Renal cortical epithelial cell (primary cell): Measurements from ENCODE around the gene ARHGAP15. TPM values are rescaled to one million over a fixed set of nuclear protein-coding genes. Genes with fewer than 3 reads are reported as not detected.

Source experiments
- DNase-seq: peaks from one replicate; pipeline ENCODE4 v3.0.0-alpha.2; 2011; ENCODE audit warnings: low read depth
- total RNA-seq: library from RNA; depleted of rRNA; stranded (reverse); fragments of >200 nt; gene quantifications from 2 replicates; pipeline ENCODE4 v1.2.3, GENCODE V29; 2014

The ARHGAP15 gene
- total RNA-seq, 1 donor from 2014 or later: not detected

DNA sequence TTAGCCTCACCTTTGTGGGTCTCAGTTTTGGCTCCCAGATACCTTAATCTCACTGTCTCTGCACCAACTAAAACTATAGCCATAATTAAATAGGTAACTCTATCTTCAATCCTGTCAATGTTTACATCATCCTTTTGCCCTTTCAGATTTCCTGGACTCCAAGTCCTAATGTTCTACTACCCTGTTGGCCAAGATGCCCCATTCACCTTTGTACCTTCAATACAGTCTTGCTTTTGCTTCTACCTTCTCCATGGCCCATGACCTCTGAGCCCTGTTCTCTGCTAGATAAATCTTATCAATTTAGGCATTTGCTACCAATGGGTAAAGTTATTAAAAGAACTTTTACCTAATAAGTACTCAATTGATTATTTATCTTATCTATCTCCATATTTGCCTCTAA, 635.5 kb downstream of the ARHGAP15 start:
- DNase-seq: no peak

DNA sequence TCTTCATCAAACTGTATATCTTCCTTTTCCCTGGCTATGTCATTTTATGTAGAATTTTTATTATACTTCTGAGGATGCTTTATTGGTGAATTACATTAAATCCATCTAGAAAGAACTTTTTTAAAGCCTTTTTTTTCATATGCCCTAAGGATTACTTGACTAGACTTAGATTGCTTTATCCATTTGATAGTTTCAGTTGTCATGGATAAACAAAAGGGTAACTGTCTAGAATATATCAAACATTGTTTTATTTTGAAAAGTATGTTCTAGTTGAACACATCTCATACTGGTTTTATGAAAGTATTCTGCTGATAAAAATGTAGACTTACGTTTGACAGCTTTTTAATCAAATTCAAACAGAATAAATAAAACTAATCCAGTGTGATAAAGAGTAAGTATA, 639.8 kb downstream of the ARHGAP15 start:
- no peak for DNase-seq

DNA sequence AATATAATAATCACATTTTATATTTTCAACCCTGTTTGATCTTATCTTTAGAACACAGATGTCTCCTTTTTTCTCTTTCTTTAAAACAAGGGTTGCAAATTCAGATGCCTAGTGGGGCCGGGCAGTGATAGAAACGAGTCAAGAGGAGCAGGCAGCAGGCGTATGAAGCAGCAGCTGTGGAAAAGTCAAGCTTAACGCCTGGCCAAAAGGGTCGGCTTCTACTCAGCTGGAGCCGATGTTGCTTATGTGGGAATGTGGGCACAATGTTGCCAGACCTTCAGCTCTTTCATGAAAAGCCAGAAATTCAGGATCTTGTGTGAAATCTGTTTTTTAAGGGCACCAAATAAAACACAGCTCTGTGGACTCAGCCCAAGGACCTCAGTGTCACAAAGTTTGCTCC, 642.7 kb downstream of the ARHGAP15 start:
- DNase-seq: no peak

DNA sequence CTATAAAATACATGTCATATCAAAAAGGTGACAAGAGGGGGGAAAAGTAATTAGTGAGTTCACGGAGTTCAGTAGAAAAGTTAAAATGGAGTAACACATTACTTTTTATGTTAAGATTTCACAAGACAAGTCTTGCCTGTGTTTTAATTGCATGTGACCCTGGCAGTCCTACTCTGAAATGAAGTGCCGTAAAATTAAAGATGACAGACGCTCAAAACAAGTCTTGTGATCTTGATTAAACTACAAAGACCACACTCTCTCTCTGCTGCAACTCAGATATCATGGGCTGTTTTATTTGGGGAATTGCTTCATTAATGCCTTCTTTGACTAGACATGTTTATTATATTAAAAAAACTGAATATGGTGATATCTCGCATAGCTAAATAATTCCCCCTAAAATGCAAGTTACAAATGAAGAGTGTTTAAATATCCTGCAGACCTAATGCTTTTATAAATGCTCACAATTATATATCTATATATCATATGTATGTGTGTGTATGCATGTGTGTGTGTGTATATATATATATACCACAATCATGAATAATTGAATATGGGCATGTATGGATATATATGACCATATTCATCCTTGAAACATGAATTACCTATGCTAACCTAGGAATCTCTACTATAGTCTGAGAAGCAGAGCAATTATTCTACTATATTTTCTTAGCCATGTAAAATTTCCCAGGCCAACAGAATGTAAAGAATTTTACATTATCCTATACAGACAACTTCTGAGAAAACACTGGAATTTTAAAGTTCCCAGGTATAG, 647.5 kb downstream of the ARHGAP15 start:
- no peak for DNase-seq

DNA sequence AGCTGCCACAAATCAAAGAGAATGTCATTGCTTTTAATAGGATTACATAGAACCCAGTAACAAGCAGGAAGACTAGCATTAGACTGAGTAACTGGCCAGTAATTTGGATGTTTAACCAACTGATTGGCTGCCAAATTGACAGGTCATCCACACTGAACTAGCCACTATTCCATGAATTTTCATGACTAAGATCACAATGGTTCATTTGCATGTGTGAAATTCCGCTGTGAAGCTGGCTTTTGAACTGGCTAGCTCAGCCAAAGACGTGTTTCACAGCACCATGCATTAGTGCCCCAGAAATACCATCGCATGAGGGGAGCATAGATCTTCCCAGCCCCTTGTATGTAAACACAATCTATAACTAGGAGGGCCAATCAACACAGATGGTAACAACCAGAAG, 649.8 kb downstream of the ARHGAP15 start:
- peak; percentile 74 for DNase-seq

DNA sequence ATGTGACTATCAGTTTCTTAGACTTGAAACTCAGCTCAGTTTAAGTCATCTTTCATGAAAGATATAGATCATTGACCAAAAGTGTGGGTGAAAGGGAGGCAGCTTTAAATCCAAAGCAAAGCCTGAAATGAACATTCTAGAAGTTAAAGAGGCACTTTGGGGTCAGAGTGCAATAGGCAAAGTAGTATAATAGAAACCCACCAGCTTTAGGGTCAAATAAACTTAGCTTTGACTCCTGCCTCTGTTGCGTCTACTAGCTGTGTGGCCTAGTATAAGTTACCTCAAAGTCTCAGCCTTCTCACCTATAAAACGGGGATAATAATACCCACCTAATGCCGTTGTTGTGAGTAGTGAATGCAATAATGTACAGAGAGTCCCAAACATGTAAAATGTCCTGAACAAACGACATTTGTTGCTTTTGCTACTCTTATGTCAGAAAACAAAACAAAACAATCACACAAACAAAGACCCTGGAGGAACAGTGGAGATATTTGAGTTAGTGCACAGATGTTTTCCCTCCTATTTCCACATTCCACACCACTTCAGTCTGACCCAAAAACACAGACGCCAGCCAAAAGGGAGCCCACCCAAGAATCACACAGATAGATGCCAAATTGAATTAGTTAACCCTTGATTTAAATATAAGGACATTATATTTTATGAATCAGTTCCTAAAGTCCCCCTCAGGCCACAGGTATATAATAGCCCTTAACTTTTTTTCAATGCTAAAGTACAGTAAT, 657.0 kb downstream of the ARHGAP15 start:
- no peak for DNase-seq

DNA sequence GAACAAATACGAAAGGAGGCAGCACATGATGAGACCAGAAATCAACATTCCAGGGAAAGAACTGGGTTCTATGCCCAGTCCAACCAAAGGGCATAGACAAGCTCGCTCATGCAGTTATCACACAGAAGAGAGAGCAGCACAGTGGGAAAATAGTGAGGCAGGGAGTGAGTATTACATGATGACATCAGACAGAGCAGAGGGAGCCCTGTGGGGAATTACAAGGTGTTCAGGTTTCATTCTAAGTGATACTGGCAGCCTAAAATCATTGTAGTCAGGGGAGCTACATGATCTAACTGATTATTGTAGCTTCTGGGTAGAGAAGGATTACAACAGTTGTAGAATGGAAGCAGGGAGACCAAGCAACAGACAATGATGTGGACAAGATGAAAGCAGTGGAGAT, 658.5 kb downstream of the ARHGAP15 start:
- DNase-seq: no peak

DNA sequence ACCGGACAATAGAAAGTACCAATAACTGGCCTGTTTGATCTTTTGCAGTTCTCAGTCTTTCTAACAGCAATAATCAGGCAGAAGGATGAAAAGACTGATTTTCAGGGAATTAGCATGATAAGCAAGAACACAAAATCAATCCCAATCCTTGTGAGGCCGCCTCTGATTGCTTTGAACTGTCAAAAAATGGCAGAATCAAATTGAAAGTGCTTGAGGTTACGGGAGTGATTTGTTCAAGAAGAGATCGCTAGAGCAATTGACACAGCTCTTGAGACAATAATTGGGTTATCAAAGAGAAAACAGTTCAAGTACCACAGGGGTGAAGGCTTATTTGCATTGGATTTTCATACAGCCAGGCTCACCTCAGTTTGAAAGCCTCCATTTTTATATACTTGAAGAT, 663.4 kb downstream of the ARHGAP15 start:
- no peak for DNase-seq

DNA sequence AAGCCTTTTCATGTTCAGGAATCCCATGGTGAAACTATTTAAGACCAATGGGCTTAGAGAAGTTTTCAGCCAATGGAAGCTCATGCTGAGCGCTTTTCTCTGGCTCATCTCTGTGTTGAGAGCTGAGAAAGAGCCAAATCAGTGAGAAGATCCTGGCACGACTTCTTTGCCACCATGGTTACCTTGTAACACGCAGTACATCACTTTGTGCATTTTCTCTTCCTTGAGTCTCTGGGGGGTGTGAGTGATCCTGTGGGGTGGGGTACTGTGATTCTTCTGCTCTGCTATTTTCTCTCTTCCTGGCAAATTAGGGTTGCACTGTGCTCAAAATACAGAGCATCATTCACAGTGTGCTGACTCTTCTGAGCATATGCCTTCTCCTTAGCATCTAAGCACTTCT, 664.2 kb downstream of the ARHGAP15 start:
- no peak for DNase-seq

DNA sequence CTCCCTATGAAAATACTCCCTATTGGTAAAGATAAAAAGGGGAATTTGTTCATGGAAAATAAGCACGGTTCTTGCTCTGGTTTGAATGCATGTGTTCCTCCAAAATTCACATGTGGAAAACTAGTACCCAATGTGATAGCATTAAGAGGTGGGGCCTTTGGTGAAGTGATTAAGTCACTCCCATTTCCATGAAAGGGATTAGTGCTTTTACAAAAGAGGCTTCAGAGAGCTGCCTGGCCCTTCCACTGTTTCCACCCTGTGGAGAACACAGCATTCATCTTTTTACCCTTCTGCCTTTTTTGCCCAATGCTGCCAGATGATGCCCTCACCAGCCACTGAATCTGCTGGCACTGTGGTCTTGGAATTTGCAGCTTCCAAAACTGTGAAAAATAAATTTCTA, 666.8 kb downstream of the ARHGAP15 start:
- DNase-seq: no peak

DNA sequence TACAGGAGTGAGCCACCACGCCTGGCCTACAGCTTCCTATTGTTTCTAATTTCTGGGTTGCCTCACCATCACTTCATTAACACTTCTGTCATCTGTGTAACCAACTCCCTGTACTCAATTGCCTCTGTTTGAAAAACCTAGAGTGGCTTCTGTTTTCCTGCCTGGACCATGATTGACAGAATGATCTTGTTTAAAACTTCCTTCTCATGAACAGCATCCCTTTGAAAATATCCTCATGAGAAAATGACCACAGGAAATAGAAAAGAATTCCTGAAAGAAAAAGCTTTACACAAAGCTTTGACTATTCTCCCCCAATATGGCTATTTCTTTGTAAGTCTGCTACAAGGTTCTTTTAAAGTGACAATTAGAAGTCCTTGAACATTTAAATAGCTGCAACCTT, 672.3 kb downstream of the ARHGAP15 start:
- no peak for DNase-seq

DNA sequence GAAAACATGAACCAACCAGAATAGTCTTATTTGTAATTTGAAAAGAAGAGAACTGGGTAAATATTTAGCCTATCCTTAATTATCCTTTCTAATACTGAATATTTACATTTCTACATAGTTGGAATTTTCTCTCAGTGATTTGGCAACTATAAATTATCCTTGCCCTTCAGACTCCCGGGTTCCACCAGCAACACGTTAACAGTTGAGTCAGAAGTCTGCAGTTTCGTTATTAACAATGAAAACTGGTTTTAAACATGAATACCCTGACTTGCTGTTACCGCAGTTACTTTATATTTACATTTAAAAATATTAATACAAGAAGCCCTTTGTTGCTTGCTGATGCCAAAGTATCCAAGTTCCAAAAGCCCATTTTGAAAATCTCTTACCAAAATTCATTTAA, 673.0 kb downstream of the ARHGAP15 start:
- peak; percentile 79 for DNase-seq

DNA sequence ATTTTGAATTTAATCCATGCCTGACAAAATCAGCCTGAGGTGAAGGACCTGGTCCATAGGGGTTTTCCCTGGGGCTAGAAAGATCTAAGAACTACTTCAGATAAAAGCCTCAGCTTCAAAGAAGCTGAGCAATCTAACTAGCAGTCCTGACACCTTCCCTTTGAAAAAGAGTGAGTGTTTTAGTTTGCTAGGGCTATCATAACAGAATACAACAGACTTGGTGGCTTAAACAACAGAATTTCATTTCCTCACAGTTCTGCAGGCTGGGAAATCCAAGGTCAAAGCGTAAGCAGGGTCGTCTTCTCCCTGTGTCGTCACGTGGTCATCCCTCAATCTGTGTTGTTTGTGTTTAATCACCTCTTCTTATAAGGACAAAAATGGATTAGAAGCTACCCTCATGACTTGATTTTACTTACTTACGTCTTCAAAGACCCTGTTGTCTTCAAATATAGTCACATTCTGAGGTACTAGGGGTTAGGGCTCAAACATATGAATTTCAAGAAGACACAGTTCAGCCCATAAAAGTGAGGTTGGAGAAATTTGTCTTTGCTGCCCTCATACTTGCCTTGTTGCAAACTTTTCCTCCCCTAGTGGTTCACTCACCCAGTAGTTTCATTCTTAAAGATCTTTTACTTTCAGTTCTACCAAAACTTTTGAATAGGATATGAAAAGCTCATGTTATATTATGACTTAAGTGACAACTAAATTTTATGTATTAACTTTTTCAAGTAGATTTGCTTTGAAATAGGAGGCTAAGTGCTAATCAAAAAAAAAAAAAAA, 673.8 kb downstream of the ARHGAP15 start:
- DNase-seq: no peak

DNA sequence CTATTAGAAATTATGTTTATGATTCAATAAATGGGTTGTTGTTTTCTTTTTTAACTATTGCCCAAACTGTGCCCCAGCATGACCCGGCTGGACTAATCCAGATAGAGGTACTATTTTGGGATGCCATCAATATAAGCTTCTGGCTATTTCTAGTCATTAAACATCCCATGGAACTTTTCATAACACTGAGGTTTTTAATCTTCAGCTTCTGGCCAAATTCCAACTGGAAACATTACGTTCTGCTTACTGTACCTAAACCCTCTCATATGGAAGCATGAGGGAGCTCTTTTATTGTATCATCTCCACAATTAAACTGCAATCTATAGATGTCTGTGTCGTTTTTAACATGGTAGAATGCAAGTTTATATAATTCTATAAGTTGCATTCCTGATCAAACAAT, 674.7 kb downstream of the ARHGAP15 start:
- DNase-seq: no peak

DNA sequence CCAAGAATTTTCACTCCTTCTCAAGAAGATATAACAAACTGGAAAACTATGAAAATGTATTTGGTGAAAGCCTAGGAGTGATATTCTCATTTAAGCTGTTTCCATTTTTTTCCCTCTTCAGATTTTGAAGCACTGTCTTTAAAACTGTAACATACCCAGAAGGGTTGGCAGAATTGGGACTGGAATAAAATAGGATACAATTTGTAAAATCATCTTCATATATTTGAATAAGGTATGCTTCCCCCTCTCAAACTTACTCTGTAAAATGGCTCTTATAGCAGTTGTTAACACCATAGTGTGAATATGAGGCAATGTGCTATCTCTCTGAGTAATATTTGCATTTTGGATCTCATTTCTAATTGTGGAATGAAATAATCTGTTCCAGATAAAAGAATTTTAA, 676.4 kb downstream of the ARHGAP15 start:
- no peak for DNase-seq

DNA sequence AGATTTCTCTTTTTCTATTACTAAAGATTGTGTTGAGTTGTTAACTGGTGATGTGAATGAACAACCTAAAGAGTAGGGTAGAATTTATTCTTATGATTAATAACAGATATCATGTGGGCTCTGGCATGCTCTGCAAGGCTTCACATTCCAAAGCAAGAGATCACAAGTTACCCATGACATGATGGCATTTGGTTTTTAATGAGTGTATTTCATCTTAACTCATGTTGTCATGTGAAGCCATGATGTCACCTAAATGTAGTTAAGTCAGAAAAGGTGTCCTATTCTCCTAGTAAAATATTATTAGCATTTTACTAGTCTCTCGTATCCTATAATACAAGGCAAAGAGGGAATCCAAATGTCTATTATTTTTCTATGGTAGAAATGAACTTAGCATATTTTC, 678.0 kb downstream of the ARHGAP15 start:
- DNase-seq: no peak

DNA sequence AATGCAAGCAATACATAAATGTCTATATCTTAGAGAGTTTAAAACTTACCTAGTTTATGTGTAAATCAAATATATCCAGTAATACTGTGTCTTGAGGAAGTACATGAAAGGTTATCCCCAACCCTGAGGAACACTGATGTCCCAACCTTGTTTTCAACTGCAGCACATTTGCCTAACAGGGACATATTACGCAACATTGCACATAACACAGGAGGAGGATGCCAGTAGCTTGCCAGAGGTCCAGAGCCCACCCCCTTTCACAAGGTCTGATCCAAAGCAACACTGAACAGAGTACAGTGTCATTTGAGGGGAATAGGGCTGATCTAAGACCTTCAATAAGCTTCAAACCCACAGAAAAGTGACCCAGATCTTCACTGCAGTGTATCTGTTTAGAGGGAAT, 678.5 kb downstream of the ARHGAP15 start:
- DNase-seq: peak; percentile 65

DNA sequence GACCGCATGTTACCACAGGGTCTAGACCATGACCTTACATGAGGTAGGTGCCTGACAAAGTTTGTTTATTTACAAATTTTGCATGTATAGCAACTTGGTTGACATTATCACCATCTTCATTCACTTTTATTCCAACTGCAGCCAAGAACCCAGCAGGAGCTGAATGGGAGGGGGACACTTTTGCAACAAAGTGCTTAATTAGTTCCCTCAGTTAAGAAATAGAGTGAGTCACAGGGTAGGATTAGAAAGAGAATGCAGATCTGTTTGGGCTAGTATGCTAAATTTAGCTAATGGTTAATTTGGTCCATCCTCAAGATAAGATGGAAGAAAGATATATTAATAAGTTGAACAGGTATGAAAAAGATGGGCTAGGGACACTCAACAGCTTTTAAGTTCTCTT, 678.9 kb downstream of the ARHGAP15 start:
- peak; percentile 48 for DNase-seq

DNA sequence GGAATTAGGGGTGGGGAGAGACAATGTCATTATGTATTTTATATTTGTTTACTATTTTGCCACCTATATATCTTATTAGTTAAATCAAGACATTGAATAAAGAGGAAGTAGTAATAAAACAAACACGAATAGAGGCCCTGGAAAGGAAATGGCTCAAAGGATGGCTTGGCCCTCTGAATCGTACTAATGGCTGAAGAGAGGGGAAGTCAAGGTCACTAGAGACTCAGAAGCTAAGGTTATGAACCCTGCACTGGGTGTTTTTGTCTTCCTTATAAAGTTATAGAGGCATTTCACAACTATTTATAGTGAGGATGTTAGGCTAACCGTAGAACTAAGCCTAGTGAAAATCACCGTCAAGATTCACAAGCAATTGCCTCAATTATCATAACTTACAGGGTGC, 685.9 kb downstream of the ARHGAP15 start:
- no peak for DNase-seq

DNA sequence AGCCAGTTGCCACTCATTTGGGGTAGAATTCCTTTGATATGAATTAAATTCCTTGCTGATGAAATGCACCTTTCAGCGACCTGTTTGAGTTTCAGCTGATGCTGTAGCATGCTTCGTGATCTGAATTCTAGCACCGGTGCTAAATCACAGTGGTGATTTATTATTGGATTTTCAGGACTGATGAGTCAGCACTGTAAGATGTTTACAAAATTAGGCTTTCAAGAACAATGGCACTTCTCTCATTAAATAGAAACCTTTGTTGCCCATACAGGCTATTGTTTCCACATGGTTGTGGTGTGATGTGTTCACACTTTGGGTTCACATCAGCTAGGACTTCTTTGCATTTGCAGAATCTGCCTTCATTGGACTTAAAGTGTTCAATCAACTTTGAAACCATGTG, 687.7 kb downstream of the ARHGAP15 start:
- peak; percentile 62 for DNase-seq
